ENCODE results near the gene AP3M1.
A peak's percentile ranks its signal among the peaks of the same experiment; 100 is the strongest.

GRCh38 chr10:74150204-74150989, at the start of gene AP3M1:
- TF ChIP-seq TCF12 (IDR thresholded peaks at IDR 0.05; ENCODE audit: low read depth) (peak; percentile 59), MAX (IDR thresholded peaks at IDR 0.05) (no peak; the same call in 1 of the 2 replicates), TAF1 (IDR thresholded peaks at IDR 0.05; ENCODE audit: low read depth) (peak; percentile 72), ZBTB7A (IDR thresholded peaks at IDR 0.05; ENCODE audit: low read depth) (no peak), NFIC (IDR thresholded peaks at IDR 0.05) (peak; percentile 49; the same call in 1 of the 2 replicates)
